Left hindlimb (tissue), 1 donor: Measurements from ENCODE around the gene JAG1.

ENCODE experiments used
- DNase-seq: peaks from one replicate; pipeline ENCODE4 v3.0.0-alpha.2; 2018

JAG1 gene

GRCh38 chr20:10696650-10697049 lies 22.9 kb upstream of the JAG1 start:
- no peak for DNase-seq

GRCh38 chr20:10689385-10689784 lies 15.6 kb upstream of the JAG1 start:
- DNase-seq = no peak

- no peak for DNase-seq
Observed at GRCh38 chr20:10687895-10688294, 14.1 kb upstream of the JAG1 start.

GRCh38 chr20:10686356-10687133 lies 12.7 kb upstream of the JAG1 start:
- no peak for DNase-seq

GRCh38 chr20:10683537-10683936 lies 9.7 kb upstream of the JAG1 start:
- DNase-seq = no peak

GRCh38 chr20:10682939-10683338 lies 9.1 kb upstream of the JAG1 start:
- no peak for DNase-seq

- DNase-seq = no peak
Observed at GRCh38 chr20:10681494-10681893, 7.7 kb upstream of the JAG1 start.

GRCh38 chr20:10680571-10680970 lies 6.8 kb upstream of the JAG1 start:
- no peak for DNase-seq

- DNase-seq = no peak
Observed at GRCh38 chr20:10679269-10679668, 5.5 kb upstream of the JAG1 start.

GRCh38 chr20:10676518-10676917 lies 2.7 kb upstream of the JAG1 start:
- DNase-seq = no peak

- no peak for DNase-seq
Observed at GRCh38 chr20:10675450-10675848, 1.6 kb upstream of the JAG1 start.

GRCh38 chr20:10674684-10675449 lies 1.1 kb upstream of the JAG1 start:
- peak; percentile 85 for DNase-seq

- DNase-seq = peak; percentile 66
Observed at GRCh38 chr20:10673176-10673841, 490 bp downstream of the JAG1 start.

GRCh38 chr20:10672624-10673127 lies 1.1 kb downstream of the JAG1 start:
- DNase-seq = peak; percentile 72

GRCh38 chr20:10671919-10672623 lies 1.7 kb downstream of the JAG1 start:
- peak; percentile 87 for DNase-seq

- peak; percentile 87 for DNase-seq
Observed at GRCh38 chr20:10671221-10671918, 2.4 kb downstream of the JAG1 start.

GRCh38 chr20:10670501-10671220 lies 3.1 kb downstream of the JAG1 start:
- DNase-seq = no peak

- DNase-seq = no peak
Observed at GRCh38 chr20:10669843-10670446, 3.9 kb downstream of the JAG1 start.

- DNase-seq = no peak
Observed at GRCh38 chr20:10668677-10669368, 5.0 kb downstream of the JAG1 start.

- DNase-seq = no peak
Observed at GRCh38 chr20:10667560-10668167, 6.1 kb downstream of the JAG1 start.
